Testis (tissue), 2 donors: Measurements from ENCODE around the gene ARHGAP1.

Experiments
- POLR2A ChIP-seq: fragments of 450-650 bp; IDR thresholded peaks from one replicate; pipeline ENCODE4 v1.6.1; 2017; ENCODE audit warnings: antibody characterized with exemption, mild to moderate bottlenecking, moderate library complexity
- TF ChIP-seq, protein P1 (sequence below), 3 experiments: fragments of 450-650 bp in 2 of 3; fragments of 200-600 bp in 1 of 3; sonication (generic) in 1 of 3; IDR thresholded peaks; one replicate each; pipeline ENCODE4 v1.5.1; 2016 to 2019; ENCODE audit warnings: antibody characterized with exemption in 3 of 3, mild to moderate bottlenecking in 2 of 3, moderate library complexity in 1 of 3

DNA sequence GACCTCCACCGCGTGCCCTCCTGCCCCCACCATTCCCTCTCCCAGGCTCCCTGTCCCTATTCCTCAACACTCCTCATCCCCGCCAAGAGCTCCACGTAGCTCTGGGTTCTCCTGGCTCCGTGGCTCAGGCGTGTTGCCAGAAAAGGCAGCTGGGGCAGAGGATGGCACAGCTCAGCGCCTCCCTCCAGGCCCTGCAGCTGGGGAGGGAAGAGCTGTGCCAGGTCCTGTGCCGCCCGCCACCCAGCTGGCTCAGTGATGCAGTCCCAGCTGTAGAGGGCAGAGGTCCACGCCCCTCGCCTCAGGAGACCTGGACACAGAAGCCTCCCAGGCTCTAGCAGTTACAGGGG lies 4.2 kb downstream of the ARHGAP1 start:
- TF ChIP-seq POLR2A = no peak
- TF ChIP-seq, protein P1, sequence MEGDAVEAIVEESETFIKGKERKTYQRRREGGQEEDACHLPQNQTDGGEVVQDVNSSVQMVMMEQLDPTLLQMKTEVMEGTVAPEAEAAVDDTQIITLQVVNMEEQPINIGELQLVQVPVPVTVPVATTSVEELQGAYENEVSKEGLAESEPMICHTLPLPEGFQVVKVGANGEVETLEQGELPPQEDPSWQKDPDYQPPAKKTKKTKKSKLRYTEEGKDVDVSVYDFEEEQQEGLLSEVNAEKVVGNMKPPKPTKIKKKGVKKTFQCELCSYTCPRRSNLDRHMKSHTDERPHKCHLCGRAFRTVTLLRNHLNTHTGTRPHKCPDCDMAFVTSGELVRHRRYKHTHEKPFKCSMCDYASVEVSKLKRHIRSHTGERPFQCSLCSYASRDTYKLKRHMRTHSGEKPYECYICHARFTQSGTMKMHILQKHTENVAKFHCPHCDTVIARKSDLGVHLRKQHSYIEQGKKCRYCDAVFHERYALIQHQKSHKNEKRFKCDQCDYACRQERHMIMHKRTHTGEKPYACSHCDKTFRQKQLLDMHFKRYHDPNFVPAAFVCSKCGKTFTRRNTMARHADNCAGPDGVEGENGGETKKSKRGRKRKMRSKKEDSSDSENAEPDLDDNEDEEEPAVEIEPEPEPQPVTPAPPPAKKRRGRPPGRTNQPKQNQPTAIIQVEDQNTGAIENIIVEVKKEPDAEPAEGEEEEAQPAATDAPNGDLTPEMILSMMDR (IDR thresholded peaks at IDR 0.05) = no peak
